ENCODE data around the gene POGLUT3.

Gene POGLUT3

GRCh38 chr11:108497317-108498045, 703 bp downstream of the POGLUT3 start:
- no peak for TF ChIP-seq ZNF8 (CRISPR knock-in tag; IDR thresholded peaks at IDR 0.05)
- no peak for TF ChIP-seq POU6F1 (CRISPR knock-in tag; IDR thresholded peaks at IDR 0.05; ENCODE audit: borderline replicate concordance, low read depth)
- no peak for TF ChIP-seq CSRNP3 (CRISPR knock-in tag; IDR thresholded peaks at IDR 0.05)
- TF ChIP-seq PATZ1 (CRISPR knock-in tag; IDR thresholded peaks at IDR 0.05; ENCODE audit: borderline replicate concordance), result no peak
- TF ChIP-seq ESRRG (CRISPR knock-in tag; IDR thresholded peaks at IDR 0.05), result no peak
- no peak for TF ChIP-seq ZC3H10 (CRISPR knock-in tag; IDR thresholded peaks at IDR 0.05)
- TF ChIP-seq TOX (CRISPR knock-in tag; IDR thresholded peaks at IDR 0.05; ENCODE audit: borderline replicate concordance), result no peak
- no peak for TF ChIP-seq RARB (CRISPR knock-in tag; IDR thresholded peaks at IDR 0.05)
- TF ChIP-seq CREB5 (CRISPR knock-in tag; IDR thresholded peaks at IDR 0.05; ENCODE audit: low read depth), result no peak
- no peak for TF ChIP-seq CSDC2 (CRISPR knock-in tag; IDR thresholded peaks at IDR 0.05)

GRCh38 chr11:108496643-108497256, 1.4 kb downstream of the POGLUT3 start:
- ATAC-seq, result no peak
- no peak for TF ChIP-seq OSR1 (CRISPR knock-in tag; IDR thresholded peaks at IDR 0.05)
- no peak for TF ChIP-seq GLIS3 (CRISPR knock-in tag; IDR thresholded peaks at IDR 0.05)
- no peak for TF ChIP-seq ZNF8 (CRISPR knock-in tag; IDR thresholded peaks at IDR 0.05)
- TF ChIP-seq PPARA (CRISPR knock-in tag; IDR thresholded peaks at IDR 0.05; ENCODE audit: borderline replicate concordance), result no peak
- no peak for TF ChIP-seq CSDC2 (CRISPR knock-in tag; IDR thresholded peaks at IDR 0.05)
- TF ChIP-seq TSHZ2 (CRISPR knock-in tag; IDR thresholded peaks at IDR 0.05), result no peak
- TF ChIP-seq POU6F1 (CRISPR knock-in tag; IDR thresholded peaks at IDR 0.05; ENCODE audit: borderline replicate concordance, low read depth), result no peak
- no peak for TF ChIP-seq ZNF70 (CRISPR knock-in tag; IDR thresholded peaks at IDR 0.05)
- no peak for TF ChIP-seq ZFP30 (CRISPR knock-in tag; IDR thresholded peaks at IDR 0.05)
- TF ChIP-seq ISL1 (CRISPR knock-in tag; IDR thresholded peaks at IDR 0.05), result no peak
- TF ChIP-seq TOX (CRISPR knock-in tag; IDR thresholded peaks at IDR 0.05; ENCODE audit: borderline replicate concordance), result no peak
- TF ChIP-seq ZNF565 (CRISPR knock-in tag; conservative IDR thresholded peaks at IDR 0.05; ENCODE audit: low read depth), result no peak
- TF ChIP-seq SNAI2 (CRISPR knock-in tag; IDR thresholded peaks at IDR 0.05), result no peak
- no peak for TF ChIP-seq RARB (CRISPR knock-in tag; IDR thresholded peaks at IDR 0.05)
- TF ChIP-seq BACH2 (CRISPR knock-in tag; IDR thresholded peaks at IDR 0.05; ENCODE audit: borderline replicate concordance), result no peak
- TF ChIP-seq CREB5 (CRISPR knock-in tag; IDR thresholded peaks at IDR 0.05; ENCODE audit: low read depth), result no peak
- TF ChIP-seq ZFP3 (CRISPR knock-in tag; IDR thresholded peaks at IDR 0.05), result no peak
- TF ChIP-seq ZC3H10 (CRISPR knock-in tag; IDR thresholded peaks at IDR 0.05), result no peak

More at GRCh38 chr11:108497317-108498045, 703 bp downstream of the POGLUT3 start:
- peak; percentile 98 for ATAC-seq
